Lower leg skin (tissue), 4 donors: ENCODE data around the gene KCNA3. TPM values are rescaled to one million over a fixed set of nuclear protein-coding genes. Genes with fewer than 3 reads are reported as not detected.
A peak's percentile ranks its signal among the peaks of the same experiment; 100 is the strongest.

Experiments
- DNase-seq, 2 donors: peaks; one replicate each; pipeline ENCODE4 v3.0.0-alpha.2; 2019; ENCODE audit warnings: low spot score in 2 of 2
- H3K4me3 ChIP-seq: fragments of 200-600 bp; sonication (generic); 2 replicates; pipeline ENCODE4 v1.5.1; 2017; ENCODE audit warnings: mild to moderate bottlenecking, low read depth; ENCODE audit not compliant: poor library complexity, severe bottlenecking
- CTCF ChIP-seq, 3 donors: fragments of 450-650 bp; IDR thresholded peaks; one replicate each; pipeline ENCODE4 v1.5.1; 2016; ENCODE audit warnings: antibody characterized with exemption in 3 of 3, mild to moderate bottlenecking in 3 of 3, moderate library complexity in 2 of 3
- POLR2A ChIP-seq, 2 donors: fragments of 450-650 bp; IDR thresholded peaks; one replicate each; pipeline ENCODE4 v1.6.1; 2016 to 2017; ENCODE audit warnings: antibody characterized with exemption in 2 of 2, mild to moderate bottlenecking in 1 of 2, moderate library complexity in 1 of 2
- WGBS, 2 donors: methylation state at CpG; one replicate each; pipeline ENCODE4 v1.1.5; 2018; 5-methylcytosine and 5-hydroxymethylcytosine counted together
- intact Hi-C: fragments of 100-400 bp; cut with DNase I; formaldehyde crosslinking; loops from one replicate; pipeline ENCODE4 v1.15.0; 2023; ENCODE audit warnings: low total_unique reads
- total RNA-seq, 4 donors: library from RNA; depleted of rRNA; stranded (reverse); fragments of >200 nt; gene quantifications; one replicate each; pipeline ENCODE4 v1.1.0, GENCODE V29; 2016

The KCNA3 gene
- total RNA-seq, 4 donors from 2014 or later = 0.30 to 1.0 (median 0.43) TPM

GRCh38 chr1:110633646-110634030 is 41.1 kb downstream of the KCNA3 start:
- DNase-seq = peak in 1 of 2 donors; percentile 29
- H3K4me3 ChIP-seq = no peak overlapping the region
- TF ChIP-seq POLR2A (IDR thresholded peaks at IDR 0.05) (no peak), CTCF (IDR thresholded peaks at IDR 0.05) (no peak)
- WGBS, 2 donors = 78 to 90% methylated on average over 2 of the region's 2 CpGs
- intact Hi-C loops = loop anchor here (5.0 kb wide), 1 partner anchor 144 kb away; no protein-coding TSS in a partner anchor

DNA sequence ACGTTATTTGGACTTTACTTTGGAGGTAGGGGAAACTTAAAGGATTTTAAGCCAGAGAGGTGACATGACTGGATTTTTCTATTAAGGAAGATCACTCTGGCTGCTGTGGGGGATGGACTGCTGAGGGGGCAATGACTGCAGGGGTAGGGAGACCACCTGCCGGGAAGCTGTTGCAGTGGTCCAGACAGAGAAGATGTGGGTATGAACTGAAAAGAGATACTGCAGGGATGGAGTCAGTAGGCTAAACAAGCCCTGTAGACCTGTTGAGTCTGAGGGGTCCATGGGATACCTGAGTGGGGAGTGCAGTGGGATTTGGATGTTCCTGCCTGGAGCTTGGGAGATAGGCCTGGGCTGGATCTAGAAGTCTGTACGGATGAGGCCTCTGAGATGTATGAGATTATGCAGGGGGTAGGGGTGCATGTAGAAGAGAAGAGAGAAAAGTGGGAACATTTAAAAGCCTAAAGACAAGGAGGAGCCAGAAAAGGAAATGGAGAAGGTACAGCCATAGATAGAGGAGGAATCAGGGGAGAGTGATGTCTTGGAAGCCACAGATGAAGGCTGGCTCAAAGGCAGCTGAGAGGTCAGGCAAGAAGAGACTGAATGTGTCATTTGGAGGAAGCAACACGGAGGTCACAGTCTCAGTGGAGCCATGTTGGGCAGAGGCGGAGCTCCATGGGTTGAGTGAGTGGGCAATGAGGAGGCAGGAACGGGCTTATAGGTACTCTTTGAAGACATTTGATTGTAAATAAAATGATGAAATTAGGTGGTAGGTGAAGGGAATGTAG is 42.7 kb downstream of the KCNA3 start:
- TF ChIP-seq POLR2A (IDR thresholded peaks at IDR 0.05) = no peak
- no peak for TF ChIP-seq CTCF (IDR thresholded peaks at IDR 0.05)
- no peak overlapping the region for H3K4me3 ChIP-seq
- intact Hi-C loops = loop anchor here (5.0 kb wide), 1 partner anchor 145 kb away; no protein-coding TSS in a partner anchor
- WGBS, 2 donors = 79 to 80% methylated on average over 6 of the region's 6 CpGs
- DNase-seq = peak in 1 of 2 donors; percentile 57

- DNase-seq = peak in 1 of 2 donors; percentile 93
- TF ChIP-seq POLR2A (IDR thresholded peaks at IDR 0.05) (no peak), CTCF (IDR thresholded peaks at IDR 0.05) (peak in 1 of 3 donors; percentile 20)
- intact Hi-C loops = loop anchor here (5.0 kb wide), 1 partner anchor 146 kb away; no protein-coding TSS in a partner anchor
- 37 to 42% methylated on average over 13 of the region's 13 CpGs for WGBS, 2 donors
- no peak overlapping the region for H3K4me3 ChIP-seq
Observed at GRCh38 chr1:110630839-110631663, 43.7 kb downstream of the KCNA3 start.

- no peak overlapping the region for H3K4me3 ChIP-seq
- intact Hi-C loops = no loop called here
- TF ChIP-seq CTCF (IDR thresholded peaks at IDR 0.05) (no peak), POLR2A (IDR thresholded peaks at IDR 0.05) (no peak)
- DNase-seq = peak in 1 of 2 donors; percentile 46
- whole genome bisulfite sequencing, 2 donors = 81 to 83% methylated on average over 6 of the region's 6 CpGs
Observed at GRCh38 chr1:110628323-110629105, 46.2 kb downstream of the KCNA3 start.

- intact Hi-C loops = no loop called here
- TF ChIP-seq CTCF (IDR thresholded peaks at IDR 0.05) = no peak
- no peak for TF ChIP-seq POLR2A (IDR thresholded peaks at IDR 0.05)
- 86 to 90% methylated on average over 2 of the region's 2 CpGs for WGBS, 2 donors
- no peak for DNase-seq
- no peak overlapping the region for H3K4me3 ChIP-seq
Observed at GRCh38 chr1:110627764-110628163, 47.0 kb downstream of the KCNA3 start.
